HG03060 (cell line): ENCODE results near the gene SAFB.
"Not testable (repeated sequence)": the region's sequence is repeated elsewhere in the genome, so short reads cannot be mapped to it uniquely, and the experiment has no call there.

Source experiments
- ATAC-seq: cut with Tn5 transposase; IDR thresholded peaks from one replicate; pipeline ENCODE4 v1.9.1; 2021; ENCODE audit warnings: low read depth, moderate number of reproducible peaks; ENCODE audit not compliant: unreplicated experiment

Gene SAFB

DNA sequence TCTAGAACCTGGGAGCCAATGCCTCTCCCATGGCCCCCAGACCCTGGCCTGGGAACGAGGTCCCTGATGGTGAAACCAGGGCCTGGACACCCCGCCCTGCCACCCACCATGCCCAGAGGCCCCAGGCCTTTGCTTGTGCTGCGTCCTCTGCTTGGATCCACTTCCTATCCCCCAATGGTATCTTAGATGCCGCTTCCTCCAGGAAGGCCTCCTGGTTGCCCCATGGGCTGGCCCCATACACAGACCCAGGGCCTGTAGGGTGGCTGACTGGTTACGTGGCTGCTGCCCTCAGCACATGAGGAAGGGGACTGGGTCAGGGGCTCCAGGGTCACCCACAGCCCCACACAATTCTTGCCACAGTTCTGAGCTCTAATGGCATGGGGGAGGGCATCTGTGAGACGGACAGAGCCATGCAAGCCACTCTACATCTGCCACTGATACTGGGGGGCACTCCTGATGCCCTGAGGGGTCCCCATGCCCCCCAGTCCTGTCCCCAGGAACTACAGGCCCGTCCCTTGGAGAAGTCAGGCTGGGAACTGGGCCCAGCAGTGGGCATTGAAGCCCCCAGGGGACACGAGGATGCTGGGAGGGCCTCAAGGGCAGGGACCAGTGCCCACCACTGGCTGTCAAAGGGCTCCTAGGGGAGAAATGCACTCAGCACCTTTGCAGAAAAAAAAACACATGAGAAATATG lies 72.2 kb downstream of the SAFB start:
- no peak for ATAC-seq

DNA sequence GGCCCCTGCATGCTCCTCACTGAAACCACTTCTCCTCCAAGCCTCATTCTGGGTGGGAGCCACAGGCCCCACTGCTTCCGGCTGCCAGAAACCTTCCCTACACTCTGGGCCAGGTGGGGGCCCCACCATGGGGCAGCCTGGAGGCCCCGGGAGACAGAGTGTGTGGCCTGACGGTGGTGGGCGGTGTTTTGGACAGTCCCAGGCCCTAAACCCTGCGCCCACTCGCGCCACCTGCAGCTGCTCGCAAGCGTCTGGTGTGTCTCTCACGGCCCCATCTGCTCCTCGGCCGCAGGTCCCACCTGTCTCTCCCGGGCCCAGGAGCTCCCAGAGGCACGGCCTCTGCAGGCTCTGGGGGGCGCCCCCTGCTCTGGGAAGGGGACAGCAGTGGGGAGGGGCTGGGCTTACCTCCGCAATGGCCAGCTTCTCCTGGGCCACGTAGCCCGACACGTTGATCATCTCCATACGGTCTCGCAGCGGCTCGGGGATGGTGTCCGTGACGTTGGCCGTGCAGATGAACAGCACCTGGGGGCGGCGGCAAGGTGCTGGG lies 72.8 kb downstream of the SAFB start:
- ATAC-seq = no peak

DNA sequence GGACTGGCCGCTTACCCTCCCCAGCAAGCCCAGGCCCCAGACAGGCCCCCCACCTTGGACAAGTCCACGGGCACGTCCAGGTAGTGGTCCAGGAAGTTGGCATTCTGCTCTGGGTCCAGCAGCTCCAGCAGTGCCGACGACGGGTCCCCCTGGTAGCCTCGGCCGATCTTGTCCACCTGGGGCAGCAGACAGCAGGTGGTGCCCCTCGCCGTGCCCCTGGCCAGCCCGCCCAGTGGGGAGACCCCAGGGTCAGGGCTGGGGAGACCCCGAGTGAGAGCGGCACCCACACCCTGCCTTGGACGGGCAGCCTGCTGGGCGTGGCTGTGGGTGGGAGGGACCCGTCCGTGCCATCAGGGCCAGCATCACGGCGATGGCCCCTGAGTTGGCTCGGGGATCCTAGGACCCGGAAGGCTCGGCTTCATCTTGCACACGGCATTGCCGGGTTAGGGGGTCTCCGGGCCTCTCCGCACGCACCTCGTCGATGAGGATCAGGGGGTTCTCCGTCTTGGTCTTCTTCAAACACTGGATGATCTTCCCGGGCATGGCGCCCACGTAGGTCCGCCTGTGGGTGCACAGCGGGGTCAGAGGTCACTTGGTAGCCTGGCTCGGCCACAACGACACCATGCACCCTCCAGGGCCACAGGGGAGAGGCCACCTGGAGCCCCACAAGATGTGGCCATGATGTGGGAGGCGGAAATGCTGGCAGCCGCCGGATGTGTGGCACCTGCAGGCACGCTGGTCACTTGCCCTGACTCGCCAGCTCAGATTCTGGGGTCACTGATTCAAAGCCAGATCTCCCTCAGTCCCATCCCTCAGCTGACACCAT lies 73.5 kb downstream of the SAFB start:
- ATAC-seq = no peak

DNA sequence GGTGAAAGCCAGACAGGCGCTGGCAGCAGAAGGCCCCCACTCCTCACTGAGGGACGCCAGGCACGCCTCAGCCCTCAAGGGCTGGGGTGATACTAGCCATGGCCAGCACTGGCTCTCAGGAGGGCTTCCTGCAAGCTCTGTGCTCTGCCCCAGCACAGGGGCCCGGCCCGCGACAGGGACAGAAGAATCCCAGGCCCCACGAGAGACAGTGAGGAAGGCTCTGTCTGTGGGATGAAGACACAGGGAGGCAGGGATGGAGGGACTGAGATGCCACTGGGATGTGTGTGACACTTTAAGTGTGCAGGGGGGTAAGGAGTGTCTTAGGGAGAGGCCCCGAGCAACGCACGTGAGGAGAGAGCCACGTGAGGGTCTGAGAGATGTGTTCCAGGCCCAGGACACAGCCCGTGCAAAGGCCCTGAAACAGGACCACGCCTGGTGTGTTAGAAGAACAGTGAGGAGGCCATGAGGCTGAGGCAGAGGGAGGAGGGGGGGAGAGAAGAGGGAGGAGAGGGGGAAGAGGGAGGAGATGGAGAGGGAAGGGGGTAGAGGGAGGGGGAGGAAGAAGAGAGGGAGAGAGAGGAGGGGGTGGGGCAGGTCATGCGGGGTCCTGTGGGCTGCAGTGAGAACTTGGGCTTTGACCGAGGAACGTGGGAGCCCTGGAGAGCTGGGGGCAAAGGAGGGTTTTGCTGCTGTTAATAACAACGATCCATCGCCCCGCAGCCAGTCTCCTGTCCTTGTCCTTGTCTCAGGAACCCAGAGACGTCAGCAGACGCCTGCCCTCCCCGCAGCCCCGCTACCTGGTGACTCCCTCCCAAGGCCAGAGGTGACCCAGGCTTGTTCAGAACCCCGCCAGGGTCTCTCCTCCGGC lies 74.4 kb downstream of the SAFB start:
- ATAC-seq = no peak

DNA sequence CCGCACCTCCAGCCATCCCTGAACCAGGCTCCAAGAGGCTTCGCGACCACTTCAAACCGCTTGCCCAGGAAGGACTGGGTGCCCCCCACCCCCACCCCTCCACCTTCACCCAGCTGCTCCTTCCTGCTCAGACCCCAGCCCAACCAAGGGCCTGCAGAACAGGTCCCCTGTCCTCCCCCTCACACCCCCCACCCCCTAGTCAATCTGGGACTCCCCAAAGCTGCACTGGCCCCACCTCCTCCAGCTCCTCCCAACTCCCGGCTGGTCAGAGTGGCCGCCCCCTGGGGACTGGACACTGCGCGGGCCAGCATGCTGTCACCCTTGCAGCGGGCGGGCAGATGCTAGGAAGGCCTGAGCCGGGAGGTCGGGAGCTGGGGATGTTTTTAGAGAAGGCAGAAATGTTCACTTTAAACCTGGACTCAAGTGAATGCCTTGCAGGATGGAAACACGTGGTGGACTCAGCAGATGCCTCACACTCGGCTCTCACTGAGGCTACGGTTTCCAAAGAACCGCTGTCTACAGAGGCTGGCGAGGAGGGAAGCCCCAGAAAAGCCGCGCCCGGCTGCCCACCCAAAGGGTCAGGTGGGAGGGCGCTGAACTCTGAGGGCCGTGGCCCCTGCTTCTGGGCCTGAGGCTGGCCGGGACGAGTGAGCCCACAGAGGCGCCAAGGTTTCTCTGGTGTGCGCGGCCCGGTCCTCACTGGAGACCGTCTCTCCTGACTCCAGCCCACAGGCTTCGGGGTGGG lies 75.2 kb downstream of the SAFB start:
- no peak for ATAC-seq

DNA sequence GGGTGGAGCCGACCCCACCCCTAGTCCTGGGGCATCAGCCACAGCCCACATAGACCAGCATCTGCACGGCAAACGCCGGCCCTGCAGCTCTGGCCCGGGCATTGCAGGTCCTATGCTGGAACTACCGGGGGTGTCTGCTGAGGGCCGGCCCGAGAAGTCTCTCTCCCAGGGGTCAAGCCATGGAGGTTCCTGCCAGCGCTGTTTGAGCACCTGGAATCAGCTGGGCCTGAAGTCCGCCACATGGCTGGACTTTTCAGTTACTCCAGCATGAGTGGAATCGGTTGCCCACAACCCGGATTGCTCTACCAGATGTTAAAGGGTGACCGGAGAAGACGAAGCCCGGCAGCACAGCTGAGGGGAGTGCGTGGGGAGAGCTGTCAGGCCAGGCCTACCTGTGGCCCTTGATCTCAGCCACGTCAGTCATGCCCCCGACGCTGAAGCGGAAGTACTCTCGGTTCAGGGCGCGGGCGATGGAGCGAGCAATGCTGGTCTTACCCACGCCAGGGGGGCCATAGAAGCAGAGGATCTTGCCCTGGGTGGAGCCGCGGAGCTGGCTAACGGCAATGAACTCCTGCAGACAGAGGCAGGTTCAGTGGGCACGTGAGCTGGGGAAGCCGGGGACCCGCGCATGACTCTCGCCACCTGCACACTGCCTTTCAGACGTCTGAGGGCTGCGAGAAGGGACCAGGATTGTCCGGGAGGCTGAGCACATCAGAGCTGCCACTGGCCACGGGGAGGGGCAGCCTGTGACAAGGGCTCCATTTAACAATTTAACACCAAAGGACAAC lies 75.9 kb downstream of the SAFB start:
- no peak for ATAC-seq

DNA sequence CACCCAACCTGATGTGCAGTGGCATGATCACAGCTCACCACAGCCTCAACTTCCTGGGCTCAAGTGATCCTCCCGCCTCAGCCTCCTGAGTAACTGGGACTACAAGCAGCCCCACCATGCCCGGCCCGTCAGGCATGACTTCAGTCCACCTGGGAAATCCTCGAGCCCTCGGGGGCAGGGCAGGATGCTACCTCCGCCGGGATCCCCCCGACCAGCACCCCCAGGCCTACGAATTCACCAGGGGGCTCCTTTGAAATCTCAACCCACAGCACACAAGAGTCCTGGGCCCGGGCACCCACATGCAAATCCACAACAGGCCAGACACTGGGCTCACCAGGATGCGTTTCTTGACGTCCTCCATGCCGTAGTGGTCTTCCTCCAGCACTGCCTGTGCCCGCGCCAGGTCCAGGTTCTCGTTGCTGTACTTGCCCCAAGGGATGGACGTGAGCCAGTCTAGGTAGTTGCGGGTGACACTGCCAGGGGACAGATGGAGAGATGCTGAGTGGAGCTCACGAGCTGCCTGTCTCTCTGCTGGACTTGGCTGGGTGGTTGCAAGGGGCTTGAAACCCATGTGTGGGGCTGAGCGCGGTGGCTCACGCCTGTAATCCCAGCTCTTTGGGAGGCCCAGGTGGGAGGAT lies 77.7 kb downstream of the SAFB start:
- no peak for ATAC-seq

DNA sequence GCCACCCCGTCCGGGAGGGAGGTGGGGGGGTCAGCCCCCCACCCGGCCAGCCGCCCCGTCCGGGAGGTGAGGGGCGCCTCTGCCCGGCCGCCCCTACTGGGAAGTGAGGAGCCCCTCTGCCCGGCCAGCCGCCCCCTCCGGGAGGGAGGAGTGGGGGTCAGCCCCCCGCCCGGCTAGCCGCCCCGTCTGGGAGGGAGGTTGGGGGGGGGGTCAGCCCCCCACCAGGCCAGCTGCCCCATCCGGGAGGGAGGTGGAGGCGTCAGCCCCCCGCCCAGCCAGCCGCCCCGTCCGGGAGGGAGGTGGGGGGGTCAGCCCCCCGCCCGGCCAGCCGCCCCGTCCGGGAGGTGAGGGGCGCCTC lies 79.1 kb downstream of the SAFB start:
- not testable (repeated sequence) for ATAC-seq

DNA sequence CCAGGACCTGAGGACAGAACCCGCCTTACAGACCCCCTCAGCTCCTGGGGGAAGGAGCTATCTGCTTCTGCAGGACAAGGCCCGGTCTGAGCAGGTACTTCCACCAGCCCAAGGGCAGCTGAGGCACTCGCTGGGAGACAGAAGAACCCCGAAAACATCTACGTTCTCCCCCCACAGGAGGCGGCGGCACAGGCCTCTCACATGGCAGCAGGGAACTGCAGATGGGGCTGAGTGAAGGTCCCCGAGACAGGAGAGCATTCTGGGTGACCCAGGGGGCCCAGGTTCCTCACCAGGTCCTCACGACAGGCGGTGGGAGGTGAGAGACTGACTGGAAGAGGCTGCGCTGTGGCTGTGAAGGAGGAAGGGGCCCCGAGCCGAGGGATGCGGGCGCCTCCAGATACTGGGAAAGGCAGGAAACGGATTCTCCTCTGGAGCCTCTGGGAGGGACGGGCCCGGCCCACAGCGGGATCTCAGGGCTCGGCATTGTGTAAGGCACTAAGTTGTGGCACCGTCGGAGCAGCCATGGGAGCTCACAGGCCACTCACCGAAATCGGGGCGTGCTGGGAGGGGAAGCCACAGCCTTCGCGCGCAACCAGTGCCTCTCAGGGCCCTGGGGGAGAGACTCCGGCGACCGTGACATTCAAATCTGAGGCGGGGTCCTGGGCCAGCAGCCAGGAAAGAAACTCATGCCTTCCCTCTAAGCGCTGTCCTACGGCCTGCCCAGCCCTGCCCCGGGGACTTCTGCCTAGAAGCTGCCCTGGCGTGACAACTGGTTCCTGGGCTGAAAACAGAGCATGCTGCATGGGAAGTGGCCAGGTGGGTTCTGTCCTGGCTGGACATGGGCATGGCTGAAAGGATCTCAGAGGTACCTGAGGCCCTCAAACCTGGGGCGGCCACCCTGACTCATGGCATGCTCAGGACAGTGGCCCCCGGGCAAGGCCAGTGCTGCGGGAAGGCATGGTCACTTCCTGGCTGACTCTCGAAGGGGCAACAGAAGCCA lies 81.2 kb downstream of the SAFB start:
- ATAC-seq = no peak

DNA sequence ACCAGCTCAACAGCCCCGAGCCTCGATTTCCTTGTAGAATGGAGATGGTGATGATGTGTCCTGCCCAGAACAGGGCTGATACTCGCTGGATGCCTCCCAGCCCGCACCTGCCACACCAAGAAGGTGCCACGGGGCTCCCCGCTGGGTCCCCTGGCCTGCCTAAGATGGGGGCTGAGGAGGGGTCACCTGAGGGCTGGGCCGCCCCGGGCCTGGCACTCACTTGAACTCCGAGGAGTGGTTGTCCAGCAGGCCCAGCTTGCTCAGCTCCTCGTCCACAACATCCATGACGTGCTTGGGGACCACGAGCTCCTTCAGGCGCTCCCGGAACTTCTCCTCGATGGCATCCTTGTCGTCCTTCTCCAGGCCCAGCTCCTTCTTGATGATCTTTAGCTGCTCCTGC lies 82.7 kb downstream of the SAFB start:
- ATAC-seq = no peak

DNA sequence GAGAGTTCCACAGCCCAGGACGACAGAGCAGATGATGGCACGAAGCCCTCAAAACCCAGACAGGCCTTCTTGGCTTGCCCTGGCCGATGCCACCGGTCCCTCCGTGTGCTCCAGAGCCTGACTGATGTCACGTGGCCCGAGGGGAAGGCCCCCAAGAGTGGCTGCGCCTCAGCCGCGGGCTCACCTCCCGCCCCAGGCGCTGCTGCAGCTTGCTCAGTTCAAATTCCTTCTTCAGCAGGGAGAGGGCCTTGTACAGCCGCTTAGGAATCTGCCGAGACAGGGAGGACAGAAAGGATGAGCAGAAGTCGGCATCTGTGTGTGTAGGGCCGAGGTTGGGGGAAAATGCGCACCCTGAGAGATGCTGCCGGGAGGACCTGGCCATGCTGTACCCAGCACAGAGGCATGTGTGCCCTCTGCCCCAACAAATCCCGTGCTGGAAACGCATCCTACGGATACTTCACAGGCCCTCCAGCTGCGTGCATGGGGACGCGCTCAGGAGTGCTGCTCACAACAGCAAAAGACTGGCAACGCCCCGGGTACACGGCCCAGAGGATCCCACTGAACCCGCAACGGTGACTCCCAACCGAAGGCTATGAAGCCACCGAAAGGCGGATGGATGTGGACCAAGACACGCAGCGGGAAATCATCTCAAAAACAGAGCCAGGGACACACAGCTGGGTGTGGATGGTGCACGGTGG lies 84.1 kb downstream of the SAFB start:
- no peak for ATAC-seq

DNA sequence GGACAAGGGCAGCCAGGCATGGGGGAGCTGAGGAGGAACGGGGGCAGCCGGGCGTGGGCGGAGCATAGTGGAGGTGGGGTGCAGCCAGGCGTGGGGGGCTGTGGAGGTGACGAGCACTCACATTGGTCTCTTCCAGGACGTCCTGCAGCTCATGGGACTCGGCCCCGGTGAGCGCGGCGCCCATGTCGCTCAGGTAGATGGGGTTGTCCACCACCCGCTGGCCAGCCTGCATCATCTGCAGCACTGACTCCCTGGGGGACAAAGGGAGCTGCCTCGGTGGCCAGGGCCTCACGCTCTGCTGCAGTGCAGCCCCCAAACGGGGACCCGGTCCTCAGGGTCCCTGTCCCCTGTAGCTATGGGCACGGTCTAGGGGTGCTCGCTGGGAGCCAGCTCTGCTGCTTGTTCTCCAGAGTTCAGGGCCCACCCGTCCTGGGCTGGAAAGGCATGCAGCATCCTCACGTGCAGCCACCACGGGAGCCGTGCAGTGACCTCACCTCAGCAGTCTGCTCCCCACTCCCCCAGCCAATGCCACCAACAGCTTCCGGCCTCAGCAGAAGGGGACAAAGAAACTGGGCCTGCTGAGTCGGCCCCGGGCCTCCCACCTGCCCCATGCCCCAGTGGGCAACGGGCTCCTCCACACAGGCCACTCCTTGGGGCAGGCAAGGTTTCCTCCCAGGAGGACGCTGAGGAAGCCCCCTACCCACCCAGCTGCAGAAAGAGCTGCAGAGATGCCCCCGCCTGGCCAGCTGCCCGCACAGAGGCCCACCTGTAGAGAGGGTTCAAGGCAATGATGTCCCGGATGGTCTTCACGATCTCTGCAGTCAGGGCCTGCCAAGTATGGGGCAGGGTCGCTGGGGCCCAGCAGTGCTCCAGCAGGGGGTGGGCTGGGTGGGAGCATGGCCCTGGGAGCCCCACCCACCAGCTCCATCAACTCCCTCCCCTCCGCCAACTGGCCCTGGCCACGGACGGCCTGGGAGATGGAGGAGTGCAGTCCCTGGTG lies 85.0 kb downstream of the SAFB start:
- no peak for ATAC-seq

DNA sequence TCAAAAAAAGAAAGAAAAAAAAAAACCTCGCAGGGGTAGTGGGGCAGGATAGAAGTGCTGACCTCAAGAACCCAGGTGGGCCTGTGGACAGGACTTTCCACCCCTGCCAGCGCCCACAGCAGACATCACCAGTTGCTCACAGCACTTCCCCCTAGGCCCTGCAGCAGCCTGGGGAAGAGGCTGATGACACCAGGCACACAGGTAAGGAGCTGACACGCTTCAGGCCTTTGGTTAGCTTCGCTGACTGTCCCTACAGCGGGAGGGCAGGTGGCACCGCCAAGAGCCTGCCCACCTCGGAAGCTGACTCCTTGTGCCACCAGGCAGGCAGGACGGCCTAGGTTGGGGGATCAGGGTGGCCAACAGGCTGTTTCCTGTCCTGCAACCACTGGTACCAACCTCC lies 88.1 kb downstream of the SAFB start:
- no peak for ATAC-seq

DNA sequence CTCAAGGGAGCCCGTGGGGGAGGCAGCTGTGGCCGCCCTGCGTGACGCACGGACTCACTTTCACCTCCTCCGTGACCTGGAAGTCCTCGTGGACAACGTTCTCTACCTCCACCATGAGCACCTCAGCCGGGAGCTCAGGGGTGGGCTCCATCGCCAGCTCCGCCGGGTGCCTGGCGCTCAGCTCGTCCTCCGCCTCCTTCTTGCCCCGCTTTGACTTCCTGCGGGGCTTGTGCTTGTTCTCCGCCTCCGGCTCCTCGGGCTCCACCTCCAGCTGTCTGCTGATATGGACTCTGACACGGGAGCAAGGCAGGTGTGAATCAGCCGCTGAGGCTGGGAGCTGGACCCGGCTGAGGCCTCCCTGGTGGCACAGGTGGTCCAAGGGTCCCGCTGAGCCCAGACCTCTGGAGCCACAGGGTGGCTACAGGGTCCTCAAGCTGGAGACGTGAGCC lies 88.9 kb downstream of the SAFB start:
- no peak for ATAC-seq

DNA sequence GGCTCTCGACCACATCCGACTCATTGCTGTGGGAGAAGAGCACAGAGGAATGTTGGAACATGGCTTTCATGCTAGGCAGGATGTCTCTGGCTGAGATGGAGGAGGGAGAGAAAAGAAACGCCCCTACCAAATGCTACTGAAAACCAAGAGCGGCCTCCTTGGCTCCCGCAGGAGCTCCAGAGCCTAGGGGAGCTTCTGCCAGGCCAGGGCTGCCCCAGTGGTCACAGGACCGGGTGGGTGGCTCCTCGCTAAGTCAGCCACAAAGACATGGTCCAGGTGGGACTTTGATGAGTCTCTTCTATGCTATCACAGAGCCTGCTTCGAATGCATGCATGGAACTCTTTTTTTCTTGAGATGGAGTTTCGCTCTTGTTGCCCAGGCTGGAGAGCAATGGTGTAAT lies 90.3 kb downstream of the SAFB start:
- no peak for ATAC-seq

DNA sequence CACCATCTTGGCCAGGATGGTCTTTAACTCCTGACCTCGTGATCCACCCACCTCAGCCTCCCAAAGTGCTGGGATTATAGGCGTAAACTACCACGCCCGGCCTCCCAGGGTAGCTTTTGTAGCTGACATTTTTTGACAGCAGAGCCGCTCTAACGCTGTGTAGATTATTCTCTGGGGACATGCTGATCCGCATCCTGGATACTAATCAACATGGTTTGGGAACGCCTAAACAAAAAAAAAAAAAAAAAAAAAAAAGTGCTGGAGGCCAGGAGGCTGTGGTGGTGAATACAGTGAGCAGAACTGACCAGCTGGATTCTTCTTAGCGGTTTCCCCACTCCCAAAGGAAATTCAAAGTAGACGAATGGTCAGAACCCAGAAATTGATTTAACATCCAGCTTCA lies 91.9 kb downstream of the SAFB start:
- no peak for ATAC-seq
